GM19324 (cell line): ENCODE data around the gene PHC2.
A peak's percentile ranks its signal among the peaks of the same experiment; 100 is the strongest.

ENCODE experiments used
- ATAC-seq: cut with Tn5 transposase; IDR thresholded peaks from one replicate; pipeline ENCODE4 v1.9.1; 2021; ENCODE audit warnings: mild to moderate bottlenecking, moderate library complexity; ENCODE audit not compliant: unreplicated experiment, low FRiP score

Gene PHC2

GRCh38 chr1:33430692-33431593 is at the start of gene PHC2:
PHC2 (minus strand) TSS chr1:33431095; CDS start chr1:33375539, 55,556 bp downstream.
- ATAC-seq, result peak; percentile 90

GRCh38 chr1:33477451-33477850 is 46.6 kb upstream of the PHC2 start:
- ATAC-seq, result no peak

DNA sequence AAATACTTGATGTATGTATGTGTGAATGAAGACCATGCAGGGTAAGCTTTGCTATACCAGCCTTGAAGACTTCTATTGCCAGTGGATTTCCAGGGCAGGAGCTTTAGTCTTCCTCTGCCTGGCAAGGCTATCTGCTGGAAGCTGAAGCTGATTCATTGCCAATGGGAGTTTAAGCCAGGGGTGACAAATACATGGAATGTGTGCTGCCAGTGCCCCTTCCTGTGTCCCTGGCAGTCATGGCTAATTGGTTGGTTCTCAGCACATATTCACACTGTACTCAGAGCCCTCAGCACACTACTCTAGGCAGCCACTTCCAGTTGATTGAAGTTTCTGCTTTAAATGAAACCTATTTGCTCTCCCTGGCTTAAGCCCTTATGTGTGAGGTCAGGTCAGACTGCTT is 43.0 kb upstream of the PHC2 start:
- ATAC-seq, result no peak

- peak; percentile 89 for ATAC-seq
Observed at GRCh38 chr1:33472269-33472980, 41.5 kb upstream of the PHC2 start, which contains the start of gene ZSCAN20. ZSCAN20 (plus strand) TSS chr1:33472645; CDS start chr1:33479289, 6,644 bp downstream.

GRCh38 chr1:33471416-33471815 is 40.5 kb upstream of the PHC2 start:
- no peak for ATAC-seq

DNA sequence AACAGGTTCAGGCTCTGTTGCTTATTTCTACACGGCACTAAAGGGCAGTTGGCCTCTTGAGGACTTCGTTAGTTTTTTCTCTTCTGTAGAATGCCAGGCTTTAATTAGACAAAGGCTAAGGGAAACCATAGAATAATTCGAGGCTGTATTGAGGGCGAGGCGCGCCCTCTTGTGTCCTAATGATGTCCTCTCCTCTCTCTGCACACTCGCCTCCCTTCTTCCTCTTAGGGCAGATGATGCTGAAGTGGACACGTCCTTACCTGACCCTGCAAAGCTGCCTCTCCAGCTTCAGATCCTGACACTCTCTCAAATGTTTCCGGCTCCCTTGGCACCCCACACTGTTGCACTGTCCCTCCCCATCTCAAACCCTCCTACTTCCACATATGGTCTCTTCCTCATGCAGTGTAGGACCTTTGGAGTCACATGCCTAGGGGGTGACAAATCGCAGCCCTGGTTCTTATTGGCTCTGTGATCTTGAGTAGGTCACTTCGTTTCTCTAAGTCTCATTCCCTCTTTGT is 39.7 kb upstream of the PHC2 start:
- no peak for ATAC-seq

- no peak for ATAC-seq
Observed at GRCh38 chr1:33469691-33470090, 38.8 kb upstream of the PHC2 start.

GRCh38 chr1:33468967-33469366 is 38.1 kb upstream of the PHC2 start:
- no peak for ATAC-seq

DNA sequence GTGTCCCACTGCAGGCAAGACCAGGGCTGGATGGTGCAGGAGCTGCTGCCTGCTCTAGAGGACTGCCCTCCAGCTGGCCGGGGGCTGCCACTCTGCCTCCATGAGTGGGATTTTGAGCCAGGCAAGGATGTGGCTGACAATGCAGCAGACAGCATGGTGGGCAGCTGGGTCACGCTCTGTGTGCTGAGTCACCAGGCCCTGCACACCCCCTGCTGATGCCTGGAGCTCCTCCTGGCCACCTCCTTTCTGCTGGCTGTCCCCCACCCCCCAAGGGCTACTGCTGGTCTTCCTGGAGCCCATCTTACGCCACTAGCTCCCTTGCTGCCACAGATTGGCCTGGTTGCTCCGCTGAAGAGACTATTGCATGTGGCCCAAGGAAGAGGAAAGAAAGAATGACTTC is 37.6 kb upstream of the PHC2 start:
- no peak for ATAC-seq

DNA sequence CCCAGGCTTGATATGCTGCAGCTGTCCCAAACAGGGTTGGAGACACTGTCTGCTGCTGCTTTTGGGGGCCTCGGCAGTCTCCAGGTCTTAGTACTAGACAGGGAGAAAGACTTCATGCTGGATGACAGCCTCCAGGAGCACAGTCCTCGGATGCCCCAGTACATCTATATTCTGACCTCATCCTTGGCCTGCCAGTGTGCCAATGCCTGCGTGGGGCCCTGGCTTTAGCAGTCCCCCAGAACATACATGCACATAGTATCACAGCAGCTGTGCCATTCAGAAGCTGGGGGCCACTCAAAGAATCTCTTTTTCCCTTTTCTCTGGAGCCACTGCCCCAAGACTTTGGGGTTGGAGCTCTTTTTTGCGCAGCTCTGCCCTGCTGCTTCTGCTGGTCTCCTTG is 37.1 kb upstream of the PHC2 start:
- no peak for ATAC-seq

- no peak for ATAC-seq
Observed at GRCh38 chr1:33466159-33466558, 35.3 kb upstream of the PHC2 start.

DNA sequence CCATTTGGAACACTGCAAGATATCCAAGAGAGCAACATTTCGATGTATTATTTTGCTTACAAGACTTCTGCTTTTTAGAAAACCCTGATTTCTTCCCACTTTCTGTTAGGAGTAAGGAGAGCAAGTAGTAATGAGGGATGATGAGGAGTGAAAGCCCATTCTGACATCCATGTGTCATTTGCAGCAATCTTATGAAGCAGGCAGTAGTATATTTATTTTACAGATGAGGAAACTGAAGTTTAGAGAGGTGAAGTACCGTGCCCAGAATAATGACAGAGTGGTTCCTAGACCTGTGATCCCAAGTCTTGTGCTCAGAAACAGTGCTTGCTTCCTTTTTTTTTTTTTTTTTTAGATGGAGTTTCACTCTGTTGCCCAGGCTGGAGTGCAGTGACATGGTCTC is 34.4 kb upstream of the PHC2 start:
- no peak for ATAC-seq

GRCh38 chr1:33464552-33464951 is 33.7 kb upstream of the PHC2 start:
- no peak for ATAC-seq

GRCh38 chr1:33462405-33463164 is 31.7 kb upstream of the PHC2 start:
- no peak for ATAC-seq

DNA sequence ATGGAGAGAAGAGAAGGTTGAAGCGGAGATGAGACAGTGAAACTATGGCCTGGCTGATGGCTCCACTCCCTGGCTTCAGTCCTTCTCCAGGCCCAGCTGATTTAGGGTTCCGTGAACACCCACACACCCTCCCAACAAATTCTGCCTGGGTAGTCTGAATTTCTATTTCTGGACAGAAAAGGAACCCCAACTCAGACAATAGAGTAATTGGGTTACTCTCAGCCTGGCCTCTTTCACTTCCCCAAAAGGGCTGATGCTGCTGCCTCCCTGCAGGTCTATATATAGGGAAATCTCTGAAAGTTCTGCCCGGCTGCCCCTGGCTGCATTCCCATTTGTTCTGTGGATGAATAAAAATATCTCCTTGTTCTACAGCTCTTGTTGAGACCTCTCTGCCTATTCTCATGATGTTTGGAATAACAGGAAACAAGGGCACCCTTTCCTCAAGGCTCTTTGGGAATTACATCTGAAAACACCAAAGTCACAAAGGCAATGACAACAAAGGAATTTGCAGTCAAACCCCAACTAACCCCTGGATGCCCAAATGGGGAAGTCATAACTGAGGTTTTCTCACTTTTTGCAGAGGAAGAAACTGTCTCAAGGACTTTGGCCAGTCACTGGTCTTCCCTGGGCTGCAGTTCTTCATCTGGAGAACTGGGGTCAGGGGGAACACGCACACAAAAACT is 30.2 kb upstream of the PHC2 start:
- ATAC-seq, result peak; percentile 69

GRCh38 chr1:33460144-33460543 is 29.2 kb upstream of the PHC2 start:
- ATAC-seq, result no peak

- ATAC-seq, result no peak
Observed at GRCh38 chr1:33459691-33460090, 28.8 kb upstream of the PHC2 start.

- ATAC-seq, result no peak
Observed at GRCh38 chr1:33456502-33456886, 25.6 kb upstream of the PHC2 start.

GRCh38 chr1:33455539-33456501 is 24.9 kb upstream of the PHC2 start:
- ATAC-seq, result no peak
